ENCODE measurements around the gene RPS6KC1. TPM values are rescaled to one million over a fixed set of nuclear protein-coding genes. Genes with fewer than 3 reads are reported as not detected.

Gene RPS6KC1
- total and polyA plus RNA-seq, 9 of the 15 experiments (the other 6 are each of a cell fraction or from before 2014, with no cell fraction given) = 4.3 to 34.6 (median 20.9) TPM

DNA sequence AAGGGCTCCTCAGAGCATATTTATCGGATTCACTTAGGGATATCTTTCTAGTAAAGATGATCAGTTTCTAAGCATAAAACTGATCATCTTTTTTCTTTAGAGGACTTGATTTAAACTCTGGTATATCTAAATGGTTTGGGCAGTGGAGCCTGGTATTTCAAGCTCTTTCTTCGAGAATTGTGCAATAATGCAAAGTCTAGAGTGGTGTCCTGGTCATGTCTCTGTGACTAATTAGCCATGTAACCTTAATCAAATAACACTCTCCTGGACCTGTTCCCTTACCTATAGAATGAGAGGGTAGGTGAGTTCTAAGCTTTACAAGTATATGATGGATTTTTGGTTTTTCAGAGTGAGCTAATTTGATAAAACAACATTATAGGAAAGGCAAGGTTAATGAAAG, 225.2 kb downstream of the RPS6KC1 start:
- no peaks in the 10 kb centered on the region for H3K27me3 ChIP-seq (ENCODE audit: control insufficient read depth in 2 of 2, insufficient read depth in 2 of 2, low read length in 2 of 2)
- no peaks in the 10 kb centered on the region for H3K9me3 ChIP-seq (replicated peaks; ENCODE audit: control insufficient read depth, insufficient read depth, low read depth, low read length)
- no peaks in the 10 kb centered on the region for H3K79me2 ChIP-seq (ENCODE audit: control insufficient read depth, insufficient read depth, low read length)
- BruUV-seq (replicated peaks) = no TSS peak
- no peaks in the 10 kb centered on the region for H3K4me1 ChIP-seq (replicated peaks in 1 of 2; ENCODE audit: control insufficient read depth in 2 of 2, insufficient read depth in 2 of 2, low read length in 2 of 2)
- WGBS (ENCODE audit: insufficient coverage, low coverage, missing lambda C conversion rate) = 94% methylated on average over 2 of the region's 2 CpGs
- DNase-seq (ENCODE audit: extremely low read depth in 1 of 4, low spot score in 3 of 4) = no peak
- no peak for ATAC-seq
- CTCF ChIA-PET (ENCODE audit: low intra/inter-chr PET ratio) = no interaction called here
- no peak overlapping the region for H3K27ac ChIP-seq (ENCODE audit: extremely low read depth, low read depth, low read length)
- no peaks in the 10 kb centered on the region for H3K9me1 ChIP-seq (ENCODE audit: control insufficient read depth, insufficient read depth, low read length)
- H3K36me3 ChIP-seq (ENCODE audit: control insufficient read depth, insufficient read depth, low read length) = peaks cover 16% of the 10 kb centered on the region
- H3K9ac ChIP-seq (ENCODE audit: insufficient read depth in 1 of 2, low read depth in 2 of 2, low read length in 2 of 2) = no peak overlapping the region
- in situ Hi-C loops (cut with MboI) = no loop called here
- H3K4me3 ChIP-seq = no peak overlapping the region
- H3K4me2 ChIP-seq (ENCODE audit: insufficient read depth, low read length) = no peak overlapping the region
- H2AFZ ChIP-seq (ENCODE audit: low read depth, low read length) = no peak overlapping the region
- TF ChIP-seq DDX20 (tag; IDR thresholded peaks at IDR 0.05; ENCODE audit: low read depth) = no peak
- TF ChIP-seq, protein P1, sequence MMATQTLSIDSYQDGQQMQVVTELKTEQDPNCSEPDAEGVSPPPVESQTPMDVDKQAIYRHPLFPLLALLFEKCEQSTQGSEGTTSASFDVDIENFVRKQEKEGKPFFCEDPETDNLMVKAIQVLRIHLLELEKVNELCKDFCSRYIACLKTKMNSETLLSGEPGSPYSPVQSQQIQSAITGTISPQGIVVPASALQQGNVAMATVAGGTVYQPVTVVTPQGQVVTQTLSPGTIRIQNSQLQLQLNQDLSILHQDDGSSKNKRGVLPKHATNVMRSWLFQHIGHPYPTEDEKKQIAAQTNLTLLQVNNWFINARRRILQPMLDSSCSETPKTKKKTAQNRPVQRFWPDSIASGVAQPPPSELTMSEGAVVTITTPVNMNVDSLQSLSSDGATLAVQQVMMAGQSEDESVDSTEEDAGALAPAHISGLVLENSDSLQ (IDR thresholded peaks at IDR 0.05) = no peak
- no peak for TF ChIP-seq CEBPG (CRISPR knock-in tag; IDR thresholded peaks at IDR 0.05)
- TF ChIP-seq CEBPG (tag; conservative IDR thresholded peaks at IDR 0.05 in 1 of 2, IDR thresholded peaks at IDR 0.05 in 1 of 2) = peak in 1 of 2 experiments; percentile 82; a peak in 2 of 4 replicates
- TF ChIP-seq CEBPB (tag; IDR thresholded peaks at IDR 0.05) = peak; percentile 77
- FAIRE-seq = no peak
- intact Hi-C loops (cut with micrococcal nuclease) = no loop called here
- POLR2A ChIA-PET = interaction anchor here (0.5 to 0.7 kb wide), 2 partner anchors 11 to 116 kb away, joined by 3 read pairs; no protein-coding TSS in a partner anchor
- H4K20me1 ChIP-seq (replicated peaks; ENCODE audit: control insufficient read depth, insufficient read depth, low read length) = no peaks in the 10 kb centered on the region

DNA sequence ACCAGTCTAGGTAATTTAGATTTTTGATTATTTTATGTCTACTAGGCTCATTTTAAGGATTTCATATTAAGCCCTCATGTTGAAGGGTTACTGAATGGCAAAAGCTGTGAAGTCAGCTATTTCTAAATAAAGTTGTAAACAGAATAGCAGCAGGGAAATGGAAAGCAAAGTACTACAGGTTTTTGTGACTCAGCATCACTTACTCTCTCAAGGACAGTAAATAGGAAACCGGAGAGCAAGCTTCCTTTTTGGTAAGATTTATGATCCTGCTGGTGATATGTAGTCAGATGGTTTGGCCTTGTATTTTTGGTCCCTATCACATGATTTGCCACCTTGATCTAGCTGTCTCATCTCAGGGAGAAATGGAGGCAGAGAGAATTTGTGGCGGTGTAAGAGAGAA, 226.0 kb downstream of the RPS6KC1 start:
- no peak overlapping the region for H3K27ac ChIP-seq (ENCODE audit: extremely low read depth, low read depth, low read length)
- H3K79me2 ChIP-seq (ENCODE audit: control insufficient read depth, insufficient read depth, low read length) = no peaks in the 10 kb centered on the region
- H3K4me1 ChIP-seq (replicated peaks in 1 of 2; ENCODE audit: control insufficient read depth in 2 of 2, insufficient read depth in 2 of 2, low read length in 2 of 2) = no peaks in the 10 kb centered on the region
- ATAC-seq = no peak
- H3K9me3 ChIP-seq (replicated peaks; ENCODE audit: control insufficient read depth, insufficient read depth, low read depth, low read length) = no peaks in the 10 kb centered on the region
- no peak overlapping the region for H3K4me3 ChIP-seq
- WGBS (ENCODE audit: insufficient coverage, low coverage, missing lambda C conversion rate) = 59% methylated on average over 2 of the region's 2 CpGs
- intact Hi-C loops (cut with micrococcal nuclease) = no loop called here
- H3K4me2 ChIP-seq (ENCODE audit: insufficient read depth, low read length) = no peak overlapping the region
- FAIRE-seq = no peak
- no peaks in the 10 kb centered on the region for H4K20me1 ChIP-seq (replicated peaks; ENCODE audit: control insufficient read depth, insufficient read depth, low read length)
- ChIA-PET CTCF (ENCODE audit: low intra/inter-chr PET ratio) (no interaction called here), POLR2A (no interaction called here)
- H3K9me1 ChIP-seq (ENCODE audit: control insufficient read depth, insufficient read depth, low read length) = no peaks in the 10 kb centered on the region
- DNase-seq (ENCODE audit: extremely low read depth in 1 of 4, low spot score in 3 of 4) = no peak
- H2AFZ ChIP-seq (ENCODE audit: low read depth, low read length) = no peak overlapping the region
- no peak overlapping the region for H3K9ac ChIP-seq (ENCODE audit: insufficient read depth in 1 of 2, low read depth in 2 of 2, low read length in 2 of 2)
- H3K36me3 ChIP-seq (ENCODE audit: control insufficient read depth, insufficient read depth, low read length) = peaks cover 16% of the 10 kb centered on the region
- in situ Hi-C loops (cut with MboI) = no loop called here
- H3K27me3 ChIP-seq (ENCODE audit: control insufficient read depth in 2 of 2, insufficient read depth in 2 of 2, low read length in 2 of 2) = no peaks in the 10 kb centered on the region
- no TSS peak for BruUV-seq (replicated peaks)
- TF ChIP-seq XRCC3 (IDR thresholded peaks at IDR 0.05) (no peak), PYGO2 (tag; IDR thresholded peaks at IDR 0.05) (no peak), ZNF316 (IDR thresholded peaks at IDR 0.05) (peak; percentile 63), TCFL5 (CRISPR knock-in tag; conservative IDR thresholded peaks at IDR 0.05) (no peak), C11orf30 (IDR thresholded peaks at IDR 0.05; ENCODE audit: low read depth) (peak; percentile 10; the same call in 1 of the 2 replicates), MEIS2 (IDR thresholded peaks at IDR 0.05; ENCODE audit: partially characterized antibody) (peak; percentile 35)
- TF ChIP-seq, protein P2, sequence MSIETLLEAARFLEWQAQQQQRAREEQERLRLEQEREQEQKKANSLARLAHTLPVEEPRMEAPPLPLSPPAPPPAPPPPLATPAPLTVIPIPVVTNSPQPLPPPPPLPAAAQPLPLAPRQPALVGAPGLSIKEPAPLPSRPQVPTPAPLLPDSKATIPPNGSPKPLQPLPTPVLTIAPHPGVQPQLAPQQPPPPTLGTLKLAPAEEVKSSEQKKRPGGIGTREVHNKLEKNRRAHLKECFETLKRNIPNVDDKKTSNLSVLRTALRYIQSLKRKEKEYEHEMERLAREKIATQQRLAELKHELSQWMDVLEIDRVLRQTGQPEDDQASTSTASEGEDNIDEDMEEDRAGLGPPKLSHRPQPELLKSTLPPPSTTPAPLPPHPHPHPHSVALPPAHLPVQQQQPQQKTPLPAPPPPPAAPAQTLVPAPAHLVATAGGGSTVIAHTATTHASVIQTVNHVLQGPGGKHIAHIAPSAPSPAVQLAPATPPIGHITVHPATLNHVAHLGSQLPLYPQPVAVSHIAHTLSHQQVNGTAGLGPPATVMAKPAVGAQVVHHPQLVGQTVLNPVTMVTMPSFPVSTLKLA (conservative IDR thresholded peaks at IDR 0.05) = no peak

Data from K562 (cell line).